Measurements from ENCODE around the gene GPR18. TPM values are rescaled to one million over a fixed set of nuclear protein-coding genes. Genes with fewer than 3 reads are reported as not detected.

Gene GPR18
- total RNA-seq, 2 donors from 2014 or later = 8.7 to 10.1 TPM

DNA sequence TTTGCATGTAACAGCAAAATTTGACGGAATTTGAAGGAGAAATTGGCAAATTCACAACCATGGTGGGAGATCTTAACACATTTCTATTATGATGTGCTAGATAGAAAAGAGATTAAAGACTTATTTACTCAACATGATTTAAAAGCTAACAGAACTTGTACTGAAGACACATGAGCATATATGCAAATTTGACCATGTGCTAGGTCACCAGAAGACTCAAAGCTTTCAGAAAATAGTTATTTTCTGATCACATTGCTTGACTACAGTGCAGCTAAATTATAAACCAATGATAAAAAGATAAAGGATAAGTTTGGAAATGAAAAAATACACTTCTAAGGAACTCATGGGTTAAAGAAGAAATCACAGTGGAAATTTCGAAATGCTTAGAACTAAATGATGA, 39.9 kb upstream of the GPR18 start:
- H3K36me3 Mint-ChIP-seq (ENCODE audit: low read depth) = peaks cover 96% of the 10 kb centered on the region
- peak overlapping the region; percentile 97 for H3K4me3 Mint-ChIP-seq
- H3K27ac Mint-ChIP-seq = peak overlapping the region; percentile 77
- peaks cover 57% of the 10 kb centered on the region for H3K4me1 Mint-ChIP-seq
- no peaks in the 10 kb centered on the region for H3K27me3 Mint-ChIP-seq
- no peak for ATAC-seq (replicated peaks)
- no peaks in the 10 kb centered on the region for H3K9me3 Mint-ChIP-seq

- H3K27ac Mint-ChIP-seq = peak overlapping the region; percentile 77
- peak overlapping the region; percentile 97 for H3K4me3 Mint-ChIP-seq
- H3K9me3 Mint-ChIP-seq = no peaks in the 10 kb centered on the region
- H3K27me3 Mint-ChIP-seq = no peaks in the 10 kb centered on the region
- H3K4me1 Mint-ChIP-seq = peaks cover 61% of the 10 kb centered on the region
- ATAC-seq (replicated peaks) = peak; percentile 30
- H3K36me3 Mint-ChIP-seq (ENCODE audit: low read depth) = peaks cover 96% of the 10 kb centered on the region
These were observed 39.2 kb upstream of the GPR18 start for GRCh38 chr13:99297331-99297730.

DNA sequence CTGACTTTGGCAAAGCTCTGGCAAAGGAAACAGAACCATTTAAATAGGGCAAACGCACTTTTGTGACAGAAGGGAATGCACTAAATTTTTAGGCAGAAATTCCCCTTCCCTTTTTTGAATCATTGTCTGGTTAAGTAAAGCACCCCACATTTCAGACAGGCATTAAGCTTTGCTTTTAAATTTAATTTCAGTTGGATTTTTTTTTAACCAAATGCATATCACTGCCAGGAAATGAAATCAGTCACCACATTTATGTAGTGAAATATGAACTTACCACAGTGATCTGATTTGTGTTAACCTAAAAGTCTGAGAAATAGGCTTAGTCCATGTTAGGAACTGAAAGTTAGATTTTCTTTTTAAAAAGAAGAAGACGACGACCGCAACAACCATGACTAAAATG, 38.2 kb upstream of the GPR18 start:
- Mint-ChIP-seq H3K27me3 (no peaks in the 10 kb centered on the region), H3K9me3 (no peaks in the 10 kb centered on the region), H3K4me3 (peak overlapping the region; percentile 97), H3K36me3 (ENCODE audit: low read depth) (peaks cover 94% of the 10 kb centered on the region), H3K4me1 (peaks cover 56% of the 10 kb centered on the region), H3K27ac (peak overlapping the region; percentile 77)
- peak; percentile 68 for ATAC-seq (replicated peaks)

DNA sequence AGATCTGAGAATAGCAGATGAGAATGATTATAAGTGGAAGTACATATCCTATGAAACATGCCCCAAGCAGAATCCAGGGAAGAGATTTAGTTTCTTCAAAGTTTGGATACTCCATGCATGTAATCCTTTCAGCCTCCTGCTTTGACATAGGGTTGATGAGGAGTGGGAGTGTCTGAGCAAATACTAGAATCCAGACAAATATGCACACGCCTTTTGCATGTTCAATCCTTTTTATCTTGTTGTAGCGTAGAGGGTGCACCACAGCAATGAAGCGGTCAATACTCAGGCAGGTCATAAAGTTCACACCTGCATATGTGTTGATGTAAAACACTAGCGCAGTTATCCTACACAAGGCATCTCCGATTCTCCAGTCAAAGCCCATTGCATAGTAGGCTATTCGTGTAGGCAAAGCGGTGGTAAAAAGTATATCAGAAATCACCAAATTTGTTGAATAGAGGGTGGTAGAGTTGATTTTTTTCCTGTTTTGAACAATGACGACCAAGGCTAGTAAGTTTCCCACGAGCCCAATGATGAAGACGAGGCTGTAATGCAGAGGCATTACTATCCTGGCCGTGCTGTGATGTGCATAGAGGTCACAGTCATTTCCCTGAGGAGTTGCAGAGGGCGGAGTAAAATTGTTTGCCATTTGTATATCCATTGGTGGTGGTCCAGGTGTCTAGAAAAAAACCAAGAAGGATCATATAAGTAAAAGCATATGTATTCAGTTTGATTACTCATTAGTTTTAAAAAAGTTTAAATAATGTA, 37.5 kb upstream of the GPR18 start:
- no peaks in the 10 kb centered on the region for H3K27me3 Mint-ChIP-seq
- H3K4me3 Mint-ChIP-seq = peak overlapping the region; percentile 97
- H3K4me1 Mint-ChIP-seq = peaks cover 61% of the 10 kb centered on the region
- H3K27ac Mint-ChIP-seq = peak overlapping the region; percentile 77
- peaks cover 97% of the 10 kb centered on the region for H3K36me3 Mint-ChIP-seq (ENCODE audit: low read depth)
- peak; percentile 6 for ATAC-seq (replicated peaks)
- H3K9me3 Mint-ChIP-seq = no peaks in the 10 kb centered on the region

DNA sequence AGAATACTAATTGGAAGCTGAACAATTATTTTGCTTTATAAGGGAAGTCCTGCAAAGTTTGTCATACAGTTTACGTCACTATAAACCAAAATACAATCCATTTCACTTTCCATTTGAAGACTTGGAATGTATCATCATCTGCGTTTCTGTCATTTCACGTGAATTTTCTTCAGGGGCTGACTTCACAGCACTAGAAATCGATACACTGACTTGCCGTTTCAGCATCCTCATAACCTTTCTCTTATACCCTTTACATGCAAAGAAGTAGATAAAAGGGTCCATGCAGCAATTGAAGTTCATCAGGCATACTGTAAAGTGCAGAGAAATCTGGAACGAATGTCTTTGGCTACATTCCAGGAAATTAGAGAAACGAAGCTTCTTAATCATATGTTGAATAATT, 36.8 kb upstream of the GPR18 start:
- Mint-ChIP-seq H3K9me3 (no peaks in the 10 kb centered on the region), H3K4me1 (peaks cover 62% of the 10 kb centered on the region), H3K27me3 (no peaks in the 10 kb centered on the region), H3K4me3 (peak overlapping the region; percentile 97), H3K36me3 (ENCODE audit: low read depth) (peaks cover 97% of the 10 kb centered on the region), H3K27ac (peak overlapping the region; percentile 77)
- ATAC-seq (replicated peaks) = peak; percentile 9

DNA sequence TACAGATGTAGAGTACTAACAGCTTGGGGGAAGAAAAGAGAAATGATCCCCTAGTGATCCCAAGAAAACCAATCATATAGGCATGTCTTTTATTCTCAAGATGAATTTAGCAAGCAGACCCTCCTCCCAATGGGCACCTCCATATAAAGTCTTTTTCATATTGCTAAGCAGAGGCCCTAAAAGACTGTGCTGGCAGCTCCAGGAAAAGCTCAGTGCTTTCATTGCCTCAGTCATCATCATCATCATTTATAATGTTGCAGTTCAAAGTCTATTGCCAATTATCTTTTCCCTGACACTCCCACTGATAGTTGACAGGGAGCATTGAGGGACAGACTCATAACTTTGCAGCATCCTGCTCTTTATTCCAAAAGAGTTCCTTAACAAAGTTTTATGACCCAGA, 36.0 kb upstream of the GPR18 start:
- H3K27me3 Mint-ChIP-seq = no peaks in the 10 kb centered on the region
- H3K9me3 Mint-ChIP-seq = no peaks in the 10 kb centered on the region
- peaks cover 65% of the 10 kb centered on the region for H3K4me1 Mint-ChIP-seq
- peak overlapping the region; percentile 71 for H3K27ac Mint-ChIP-seq
- peak overlapping the region; percentile 44 for H3K4me3 Mint-ChIP-seq
- ATAC-seq (replicated peaks) = no peak
- peaks cover 90% of the 10 kb centered on the region for H3K36me3 Mint-ChIP-seq (ENCODE audit: low read depth)

DNA sequence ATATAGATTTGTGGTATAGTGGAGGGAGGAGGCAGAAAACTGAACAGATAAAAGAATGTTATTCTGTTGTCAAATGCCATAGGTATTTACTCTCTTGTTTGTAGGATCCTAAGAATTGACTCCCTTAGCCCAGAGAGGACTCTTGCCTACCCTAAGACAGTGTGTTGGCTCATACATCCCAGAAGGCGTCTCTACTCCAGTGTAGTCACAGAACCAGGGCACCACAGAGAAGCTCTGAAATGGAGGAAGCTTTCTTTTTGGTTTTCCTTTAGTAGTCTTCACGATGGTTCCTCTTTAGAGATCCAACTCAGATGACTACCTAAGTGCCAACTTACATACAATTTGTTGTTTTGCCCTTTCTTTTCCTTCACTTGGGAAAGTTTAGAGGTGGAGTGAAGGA, 35.0 kb upstream of the GPR18 start:
- peak overlapping the region; percentile 66 for H3K27ac Mint-ChIP-seq
- no peaks in the 10 kb centered on the region for H3K27me3 Mint-ChIP-seq
- peaks cover 69% of the 10 kb centered on the region for H3K4me1 Mint-ChIP-seq
- H3K9me3 Mint-ChIP-seq = no peaks in the 10 kb centered on the region
- ATAC-seq (replicated peaks) = no peak
- H3K36me3 Mint-ChIP-seq (ENCODE audit: low read depth) = peaks cover 80% of the 10 kb centered on the region
- H3K4me3 Mint-ChIP-seq = peak overlapping the region; percentile 44

GRCh38 chr13:99290894-99291293, 32.7 kb upstream of the GPR18 start:
- no peaks in the 10 kb centered on the region for H3K27me3 Mint-ChIP-seq
- peaks cover 57% of the 10 kb centered on the region for H3K36me3 Mint-ChIP-seq (ENCODE audit: low read depth)
- peak overlapping the region; percentile 79 for H3K4me3 Mint-ChIP-seq
- H3K4me1 Mint-ChIP-seq = peaks cover 69% of the 10 kb centered on the region
- H3K9me3 Mint-ChIP-seq = no peaks in the 10 kb centered on the region
- ATAC-seq (replicated peaks) = peak; percentile 71
- peak overlapping the region; percentile 86 for H3K27ac Mint-ChIP-seq

DNA sequence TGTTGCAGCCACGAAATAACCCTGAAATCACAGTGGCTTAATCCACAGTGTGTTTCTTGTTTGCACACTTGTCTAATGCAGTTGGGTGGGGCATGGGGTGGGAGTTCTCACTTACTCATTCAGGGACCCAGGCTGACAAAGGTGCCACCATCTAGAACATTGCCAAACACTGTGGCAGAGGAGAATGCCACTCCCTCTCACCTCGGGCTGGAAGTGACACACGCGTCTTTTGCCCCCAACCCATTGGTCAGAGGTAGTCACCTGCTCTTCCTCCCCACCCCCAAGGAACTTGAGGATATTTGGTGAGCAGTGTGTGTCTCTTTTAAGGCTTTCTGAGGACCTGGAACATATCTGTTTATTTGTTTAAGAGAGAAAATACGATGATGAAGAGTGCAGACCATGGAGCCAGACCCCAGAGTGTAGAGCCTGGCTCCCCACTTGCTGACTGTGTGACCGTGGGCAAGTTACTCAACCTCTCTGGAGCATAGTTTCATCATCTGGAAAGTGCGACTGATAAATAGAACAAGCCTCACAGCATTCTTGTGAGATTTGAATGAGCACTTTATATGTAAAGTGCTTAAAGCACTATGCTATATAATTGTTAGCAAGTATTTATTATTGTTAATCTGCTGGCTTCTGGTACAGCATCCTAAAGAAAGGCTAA, 31.6 kb upstream of the GPR18 start:
- Mint-ChIP-seq H3K4me1 (peaks cover 70% of the 10 kb centered on the region), H3K27ac (peak overlapping the region; percentile 86), H3K4me3 (peak overlapping the region; percentile 79), H3K9me3 (no peaks in the 10 kb centered on the region), H3K36me3 (ENCODE audit: low read depth) (peaks cover 46% of the 10 kb centered on the region), H3K27me3 (no peaks in the 10 kb centered on the region)
- peak; percentile 52 for ATAC-seq (replicated peaks)

GRCh38 chr13:99289271-99289670, 31.1 kb upstream of the GPR18 start:
- H3K27me3 Mint-ChIP-seq = no peaks in the 10 kb centered on the region
- peaks cover 72% of the 10 kb centered on the region for H3K4me1 Mint-ChIP-seq
- peak overlapping the region; percentile 79 for H3K4me3 Mint-ChIP-seq
- H3K36me3 Mint-ChIP-seq (ENCODE audit: low read depth) = peaks cover 41% of the 10 kb centered on the region
- H3K27ac Mint-ChIP-seq = peak overlapping the region; percentile 86
- no peak for ATAC-seq (replicated peaks)
- no peaks in the 10 kb centered on the region for H3K9me3 Mint-ChIP-seq

GRCh38 chr13:99288089-99288488, 29.9 kb upstream of the GPR18 start:
- Mint-ChIP-seq H3K4me3 (peak overlapping the region; percentile 79), H3K4me1 (peaks cover 68% of the 10 kb centered on the region), H3K27ac (peak overlapping the region; percentile 86), H3K27me3 (no peaks in the 10 kb centered on the region), H3K36me3 (ENCODE audit: low read depth) (peaks cover 29% of the 10 kb centered on the region), H3K9me3 (no peaks in the 10 kb centered on the region)
- ATAC-seq (replicated peaks) = peak; percentile 78

- H3K4me1 Mint-ChIP-seq = peaks cover 69% of the 10 kb centered on the region
- H3K4me3 Mint-ChIP-seq = peak overlapping the region; percentile 79
- no peaks in the 10 kb centered on the region for H3K27me3 Mint-ChIP-seq
- H3K36me3 Mint-ChIP-seq (ENCODE audit: low read depth) = peaks cover 24% of the 10 kb centered on the region
- no peaks in the 10 kb centered on the region for H3K9me3 Mint-ChIP-seq
- peak overlapping the region; percentile 86 for H3K27ac Mint-ChIP-seq
- no peak for ATAC-seq (replicated peaks)
These were observed 29.4 kb upstream of the GPR18 start for GRCh38 chr13:99287551-99287950.

- Mint-ChIP-seq H3K4me3 (peak overlapping the region; percentile 4), H3K4me1 (peaks cover 77% of the 10 kb centered on the region), H3K36me3 (ENCODE audit: low read depth) (peaks cover 12% of the 10 kb centered on the region), H3K27me3 (no peaks in the 10 kb centered on the region), H3K27ac (peak overlapping the region; percentile 27), H3K9me3 (no peaks in the 10 kb centered on the region)
- no peak for ATAC-seq (replicated peaks)
These were observed 27.4 kb upstream of the GPR18 start for GRCh38 chr13:99285432-99286182.
